ENCODE results near the gene RAB30.

DNA sequence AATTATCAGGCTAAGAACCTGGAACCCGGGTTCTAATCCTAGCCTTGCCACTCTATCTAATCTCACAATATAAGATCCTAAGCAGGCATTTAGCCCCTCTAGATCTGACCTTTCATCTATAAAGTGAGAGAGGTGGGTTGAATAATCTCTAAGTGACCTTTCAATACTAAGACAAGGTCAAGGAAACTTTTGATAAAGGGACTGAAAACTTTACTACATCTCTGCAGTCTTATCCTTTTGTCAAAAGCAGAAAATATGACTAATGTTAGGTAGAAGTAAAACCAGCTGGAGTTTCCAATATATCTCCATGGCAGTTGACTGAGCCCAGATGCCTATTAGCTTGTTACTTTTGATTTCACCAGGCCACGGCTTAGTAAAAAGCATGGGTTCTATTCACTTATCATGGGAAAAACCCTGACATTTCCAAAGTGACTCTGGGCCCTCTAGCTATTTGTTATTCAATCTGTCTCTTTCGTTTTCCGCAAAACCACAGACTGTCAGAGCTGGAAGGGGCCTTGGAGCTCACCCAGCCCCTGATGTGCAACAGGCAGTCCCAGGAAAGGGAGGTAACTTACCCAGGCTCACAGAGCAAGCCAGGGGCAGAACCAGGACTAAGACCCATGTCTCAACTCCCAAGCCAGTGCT lies 75.8 kb downstream of the RAB30 start:
- TF ChIP-seq, protein P1, sequence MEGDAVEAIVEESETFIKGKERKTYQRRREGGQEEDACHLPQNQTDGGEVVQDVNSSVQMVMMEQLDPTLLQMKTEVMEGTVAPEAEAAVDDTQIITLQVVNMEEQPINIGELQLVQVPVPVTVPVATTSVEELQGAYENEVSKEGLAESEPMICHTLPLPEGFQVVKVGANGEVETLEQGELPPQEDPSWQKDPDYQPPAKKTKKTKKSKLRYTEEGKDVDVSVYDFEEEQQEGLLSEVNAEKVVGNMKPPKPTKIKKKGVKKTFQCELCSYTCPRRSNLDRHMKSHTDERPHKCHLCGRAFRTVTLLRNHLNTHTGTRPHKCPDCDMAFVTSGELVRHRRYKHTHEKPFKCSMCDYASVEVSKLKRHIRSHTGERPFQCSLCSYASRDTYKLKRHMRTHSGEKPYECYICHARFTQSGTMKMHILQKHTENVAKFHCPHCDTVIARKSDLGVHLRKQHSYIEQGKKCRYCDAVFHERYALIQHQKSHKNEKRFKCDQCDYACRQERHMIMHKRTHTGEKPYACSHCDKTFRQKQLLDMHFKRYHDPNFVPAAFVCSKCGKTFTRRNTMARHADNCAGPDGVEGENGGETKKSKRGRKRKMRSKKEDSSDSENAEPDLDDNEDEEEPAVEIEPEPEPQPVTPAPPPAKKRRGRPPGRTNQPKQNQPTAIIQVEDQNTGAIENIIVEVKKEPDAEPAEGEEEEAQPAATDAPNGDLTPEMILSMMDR (IDR thresholded peaks at IDR 0.05) = no peak
- TF ChIP-seq POLR2AphosphoS5 (IDR thresholded peaks at IDR 0.05) (peak in 1 of 4 donors; percentile 11), POLR2A (IDR thresholded peaks at IDR 0.05) (no peak)
